ENCODE measurements around the gene MCL1. TPM values are rescaled to one million over a fixed set of nuclear protein-coding genes. Genes with fewer than 3 reads are reported as not detected.

MCL1 gene
- polyA plus RNA-seq, 6 donors from 2014 or later: 44.8 to 110 (median 95.1) TPM

DNA sequence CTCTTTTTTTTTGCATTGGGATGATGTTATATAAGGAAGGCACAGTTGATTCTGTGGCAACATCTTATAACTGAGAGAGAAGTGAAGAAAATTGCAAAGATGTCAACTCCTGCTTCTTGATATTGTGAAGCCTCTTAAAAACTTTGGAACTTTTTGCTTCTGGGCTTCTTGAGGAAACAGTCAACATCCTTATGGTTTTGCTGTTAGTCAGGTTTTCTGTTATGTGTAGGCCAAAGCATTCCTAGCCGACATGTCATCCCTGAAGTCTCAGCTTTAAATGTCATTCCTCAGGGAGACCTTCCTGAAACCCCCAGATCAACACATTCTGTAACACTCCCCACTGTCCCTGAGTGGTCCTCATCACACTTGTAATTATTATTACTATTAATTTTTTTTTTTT is 51.2 kb downstream of the MCL1 start:
- H3K27me3 Mint-ChIP-seq: no peaks in the 10 kb centered on the region
- H3K27ac Mint-ChIP-seq: no peak overlapping the region
- ATAC-seq (ENCODE audit: low read depth in 2 of 2): no peak
- H3K36me3 Mint-ChIP-seq: no peaks in the 10 kb centered on the region
- no peaks in the 10 kb centered on the region for H3K9me3 Mint-ChIP-seq
- peaks cover 4 to 7% (median 4%) of the 10 kb centered on the region in 3 donors for H3K4me1 Mint-ChIP-seq
- no peak for DNase-seq
- no peak overlapping the region for H3K4me3 Mint-ChIP-seq

DNA sequence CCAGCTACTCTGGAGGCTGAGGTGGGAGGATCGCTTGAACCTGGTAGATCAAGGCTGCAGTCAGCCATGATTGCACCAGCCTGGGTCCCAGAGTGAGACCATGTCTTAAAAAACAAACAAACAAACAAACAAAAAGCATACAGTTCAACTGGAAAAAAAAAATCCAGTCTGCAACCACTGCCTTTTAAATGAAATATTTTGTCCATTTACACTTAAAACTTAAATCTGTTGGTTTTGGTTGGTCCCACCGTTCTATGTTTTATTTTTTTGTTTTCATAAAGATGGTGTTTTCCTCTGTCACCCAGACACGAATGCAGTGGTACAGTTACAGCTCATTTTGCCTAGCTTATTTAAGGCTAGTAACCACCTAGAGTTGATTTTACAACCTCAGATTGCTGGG is 54.1 kb downstream of the MCL1 start:
- Mint-ChIP-seq H3K27ac (no peak overlapping the region), H3K4me1 (no peaks in the 10 kb centered on the region), H3K4me3 (no peak overlapping the region), H3K9me3 (no peaks in the 10 kb centered on the region), H3K36me3 (no peaks in the 10 kb centered on the region), H3K27me3 (no peaks in the 10 kb centered on the region)
- DNase-seq: no peak
- ATAC-seq (ENCODE audit: low read depth in 2 of 2): no peak

Other genes with a start within 250 kb of the MCL1 start
- 10 to 100 TPM in 5 of 6 donors, 1 to 10 TPM in 1; 2.6 to 49.9 (median 28.6) TPM for gene RPRD2, start 215.5 kb downstream of the MCL1 start, polyA plus RNA-seq (ENCODE audit: low read depth in 6 of 6)
- gene TARS2, start 92.2 kb downstream of the MCL1 start, polyA plus RNA-seq (ENCODE audit: low read depth in 6 of 6): 10 to 100 TPM; 31.7 to 49.6 (median 37.4) TPM
- not detected for gene ECM1, start 71.5 kb downstream of the MCL1 start, polyA plus RNA-seq (ENCODE audit: low read depth in 6 of 6)
- 1 to 10 TPM in 3 of 6 donors, under 1 TPM in 1, not detected in 2; 0.68 to 2.6 (median 1.3) TPM for gene FALEC, start 63.9 kb downstream of the MCL1 start, polyA plus RNA-seq (ENCODE audit: low read depth in 6 of 6)
- gene ADAMTSL4, start 30.2 kb downstream of the MCL1 start, polyA plus RNA-seq (ENCODE audit: low read depth in 6 of 6): not detected
- 10 to 100 TPM; 57.1 to 85.2 (median 72.9) TPM for gene ENSA, start 50.0 kb upstream of the MCL1 start, polyA plus RNA-seq (ENCODE audit: low read depth in 6 of 6)
- gene GOLPH3L, start 117.5 kb upstream of the MCL1 start, polyA plus RNA-seq (ENCODE audit: low read depth in 6 of 6): 10 to 100 TPM; 10.1 to 27.8 (median 24.4) TPM
- gene HORMAD1, start 141.3 kb upstream of the MCL1 start, polyA plus RNA-seq (ENCODE audit: low read depth in 6 of 6): under 1 TPM in 1 of 6 donors, not detected in 5; 0.56 TPM
- gene CTSS, start 186.2 kb upstream of the MCL1 start, polyA plus RNA-seq (ENCODE audit: low read depth in 6 of 6): 100 to 1,000 TPM; 483 to 722 (median 616) TPM
- 1 to 10 TPM in 1 of 6 donors, under 1 TPM in 3, not detected in 2; 0.18 to 1.2 (median 0.51) TPM for gene CTSK, start 228.7 kb upstream of the MCL1 start, polyA plus RNA-seq (ENCODE audit: low read depth in 6 of 6)

Measured in naive B cell (primary cell).